ENCODE data around the gene PEAK1.
"Not testable (repeated sequence)": the region's sequence is repeated elsewhere in the genome, so short reads cannot be mapped to it uniquely, and the experiment has no call there.

PEAK1 gene

DNA sequence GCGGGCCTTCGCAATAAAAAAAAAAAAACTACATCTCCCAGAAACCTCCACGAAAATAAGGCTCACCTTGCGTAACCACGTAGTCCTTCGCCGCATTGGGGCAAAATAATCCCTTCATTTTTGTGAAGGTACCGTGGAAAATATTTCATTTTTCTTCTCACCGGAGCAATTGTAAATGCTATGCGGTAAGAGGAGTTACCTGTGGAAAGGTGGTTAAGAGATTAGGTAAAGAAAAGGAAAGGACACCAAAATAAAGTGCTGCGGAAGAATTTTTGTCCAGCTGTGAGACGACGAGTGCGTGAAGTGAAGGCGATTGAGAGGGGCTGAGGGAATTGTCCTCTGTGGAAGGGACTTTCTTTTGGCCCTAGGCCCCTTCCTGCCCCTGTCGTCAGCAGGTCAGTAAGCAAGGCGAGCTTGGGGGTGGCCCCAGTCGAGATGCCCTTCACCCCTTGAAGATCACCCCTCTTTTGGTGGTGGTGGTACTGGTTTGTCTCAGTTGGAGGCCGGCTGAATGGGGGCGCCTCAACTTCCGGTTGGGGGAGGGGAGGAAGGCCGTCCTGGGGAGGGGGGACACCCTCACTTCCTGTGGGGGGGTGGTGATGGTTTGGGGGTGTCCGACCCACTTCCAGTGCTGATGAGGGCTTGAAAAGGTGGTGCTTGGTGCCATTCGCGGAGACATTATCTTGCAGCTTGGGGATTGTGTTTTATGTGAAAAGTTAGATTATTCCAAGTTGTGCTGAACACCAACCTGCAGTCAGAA lies 886 bp upstream of the PEAK1 start, which contains the start of gene HMG20A:
Gene HMG20A (plus strand): TSS at position 279 of the 760 bp plus-strand sequence. CDS start 37,520 bp downstream, outside the sequence.
- peak; percentile 42 for ATAC-seq
- DNase-seq: peak; percentile 75

DNA sequence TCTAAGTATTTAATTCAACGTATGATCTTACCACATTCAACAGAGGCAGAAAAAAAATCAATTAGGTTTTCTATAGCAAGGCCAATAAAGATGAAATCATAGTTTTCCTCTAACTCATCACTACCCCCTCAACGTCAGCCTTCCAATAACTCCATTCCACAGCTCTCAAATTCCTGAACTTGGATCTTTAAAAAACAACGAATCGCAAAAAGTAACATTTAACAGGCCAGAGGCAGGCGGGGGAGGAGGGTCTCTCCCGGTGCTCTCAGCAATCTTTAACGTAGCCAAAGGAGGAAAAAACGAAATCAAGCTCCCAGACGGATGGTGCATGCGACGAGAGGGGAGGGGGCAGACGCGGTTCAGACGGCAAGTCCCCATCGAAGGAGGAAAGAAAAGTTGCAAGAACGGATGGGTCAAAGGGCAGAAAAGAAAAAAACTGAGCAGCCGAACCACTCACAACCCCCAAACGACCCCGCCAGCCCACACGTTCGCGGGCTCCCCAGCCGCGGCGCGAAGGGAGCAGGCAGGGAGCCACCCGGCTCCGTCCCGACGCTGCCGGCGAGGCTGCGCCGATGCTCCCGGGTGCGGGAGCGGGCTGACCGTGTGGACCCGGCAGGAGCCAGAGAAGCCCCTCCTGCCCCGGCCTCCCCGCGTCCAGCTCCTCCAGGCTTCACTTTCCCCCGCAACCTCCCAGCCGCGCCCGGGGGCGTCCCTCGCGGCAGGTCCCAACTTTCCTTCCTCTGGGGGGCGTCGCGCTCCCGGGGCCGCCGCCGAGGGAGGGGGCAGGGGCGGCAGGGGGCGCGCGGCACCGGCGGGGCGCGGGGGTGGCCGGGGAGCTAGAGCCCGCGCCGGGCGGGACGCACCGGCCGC lies 703 bp downstream of the PEAK1 start:
- peak; percentile 8 for ATAC-seq
- DNase-seq: peak; percentile 67

DNA sequence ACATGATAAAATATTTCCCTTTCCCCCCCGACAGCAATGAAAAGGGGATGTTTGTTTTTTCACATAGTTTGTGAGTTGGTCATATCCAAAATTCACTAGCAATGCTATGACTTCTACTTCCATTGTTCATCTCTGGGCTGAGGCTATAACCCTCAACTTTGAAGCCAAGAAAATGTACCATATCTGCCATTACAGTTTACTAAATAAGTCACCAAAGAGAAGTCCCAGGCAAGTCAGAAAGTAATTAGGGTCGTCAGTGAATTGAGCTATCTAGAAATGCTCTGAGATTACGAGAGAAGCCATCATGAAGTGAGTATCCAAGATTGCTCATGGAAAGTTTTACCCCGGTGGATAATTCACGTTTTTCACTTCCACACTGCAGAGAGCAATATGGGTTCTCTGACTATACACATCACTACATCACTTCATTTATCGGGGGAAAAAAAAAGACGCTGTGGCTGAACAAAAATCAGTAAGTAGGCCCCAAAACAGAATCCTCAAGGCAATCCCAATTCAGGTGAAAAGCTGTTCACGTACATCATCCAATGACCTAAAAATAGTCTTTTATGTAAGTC lies 1.4 kb downstream of the PEAK1 start:
- DNase-seq (no peak), ATAC-seq (no peak)

DNA sequence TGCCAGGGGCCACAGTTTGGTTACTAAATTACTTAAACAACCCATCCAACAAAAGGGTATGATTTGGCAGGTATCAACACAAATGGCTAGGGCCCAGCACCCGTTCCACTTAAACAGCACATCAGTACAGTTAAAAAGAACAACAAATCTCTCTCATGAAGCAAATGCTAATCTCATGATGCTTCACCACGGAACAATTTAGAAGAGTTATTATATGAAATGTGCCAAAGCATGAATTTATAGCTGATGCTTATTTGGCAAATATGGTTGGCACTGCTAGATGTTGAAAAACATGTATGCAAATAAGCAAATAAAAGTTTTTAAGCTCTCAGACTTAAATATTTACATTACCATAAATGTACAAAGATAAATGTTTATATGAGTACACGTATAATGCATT lies 2.3 kb downstream of the PEAK1 start:
- no peak for ATAC-seq
- DNase-seq: no peak

DNA sequence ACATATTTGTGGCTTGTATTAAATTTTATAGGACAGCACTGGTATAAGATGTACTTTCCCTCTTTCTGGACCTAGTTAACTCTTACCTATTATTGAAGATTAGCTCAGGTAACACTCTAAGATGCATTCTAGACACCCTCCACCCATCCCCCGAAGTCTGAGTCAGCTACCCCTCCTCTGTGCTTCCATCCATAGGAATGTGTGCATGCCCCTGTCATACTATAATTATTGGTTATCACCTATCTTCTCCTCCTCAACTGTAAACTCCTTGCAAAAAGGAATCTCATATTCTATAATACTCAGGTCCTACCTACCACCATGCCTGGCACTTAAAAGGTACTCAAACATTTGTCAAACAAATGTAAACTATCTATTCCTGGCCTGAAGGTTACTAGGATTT lies 3.0 kb downstream of the PEAK1 start:
- ATAC-seq: no peak
- no peak for DNase-seq

DNA sequence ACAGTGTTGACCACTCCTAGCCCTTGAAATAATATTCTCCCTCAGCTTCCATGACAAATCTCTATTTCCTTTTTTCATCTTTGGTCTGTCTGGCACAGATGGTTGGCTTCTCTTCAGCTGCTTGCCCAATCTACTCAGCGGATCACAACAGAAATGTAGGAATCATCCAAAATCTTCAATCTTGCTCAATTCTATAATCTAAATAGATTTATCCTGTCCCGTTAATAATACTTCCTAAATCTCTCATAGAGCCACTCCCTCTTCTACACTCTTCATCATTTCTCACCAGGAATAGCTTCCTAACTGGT lies 3.8 kb downstream of the PEAK1 start:
- ATAC-seq: no peak
- DNase-seq: no peak

DNA sequence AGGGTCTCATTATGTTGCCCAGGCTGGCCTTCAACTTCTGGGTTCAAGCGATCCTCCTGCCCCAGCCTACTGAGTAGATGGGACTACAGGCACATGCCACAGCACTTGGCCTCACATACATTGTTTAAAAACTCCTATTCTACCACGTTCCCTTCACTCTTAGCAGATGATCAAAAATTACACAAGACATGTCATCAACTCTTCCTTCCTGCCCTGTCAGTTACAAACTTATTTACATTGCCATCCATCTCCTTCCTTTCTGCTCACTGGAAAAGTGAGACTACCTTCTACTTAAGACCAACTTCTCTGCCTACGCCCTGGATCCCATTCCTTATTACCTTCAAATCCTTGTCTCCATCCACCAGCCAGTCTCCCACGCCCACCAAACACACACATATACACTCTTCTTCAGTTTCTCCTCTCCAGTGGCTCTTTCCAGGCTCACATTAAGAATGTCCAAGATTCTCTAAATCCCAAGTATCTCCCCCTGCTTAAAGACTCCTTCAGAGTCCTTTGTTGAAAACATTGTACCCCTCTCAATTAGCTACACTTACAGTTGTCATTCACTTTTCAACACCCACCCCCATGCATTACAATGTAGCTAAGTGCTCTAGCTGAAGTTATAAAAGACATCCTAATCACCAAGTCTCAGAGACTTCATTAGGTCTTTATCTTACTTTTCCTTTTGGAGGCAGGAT lies 4.3 kb downstream of the PEAK1 start:
- DNase-seq (no peak), ATAC-seq (no peak)

DNA sequence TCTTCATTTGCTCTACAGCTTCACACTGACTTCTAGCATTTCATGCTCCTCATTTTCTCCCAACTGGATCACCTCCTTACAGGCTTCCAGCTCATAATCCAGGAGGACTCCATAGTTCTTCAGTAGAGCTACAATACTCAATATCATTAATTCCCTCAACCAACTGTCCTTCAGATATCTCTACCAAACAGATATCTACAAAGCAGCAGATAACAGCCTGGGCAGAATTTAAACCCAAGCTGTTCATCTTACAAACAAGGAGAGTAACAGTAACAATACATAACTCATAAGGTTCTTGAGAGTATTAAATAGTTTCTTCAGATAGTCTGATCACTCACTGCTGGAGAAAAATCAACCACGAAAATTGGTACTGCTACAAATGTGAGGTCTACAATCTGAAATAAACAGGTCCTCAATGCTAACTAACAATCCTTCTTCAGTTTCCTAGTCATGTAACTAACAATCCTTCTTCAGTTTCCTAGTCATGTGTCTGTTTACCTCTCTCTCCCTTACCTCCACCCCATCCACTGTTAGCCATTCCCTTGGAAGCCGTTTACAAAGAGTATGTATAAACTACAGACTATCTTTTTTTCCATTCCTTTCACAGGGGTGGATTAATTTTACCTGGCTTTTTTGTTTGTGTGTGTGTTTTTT lies 5.0 kb downstream of the PEAK1 start:
- ATAC-seq (no peak), DNase-seq (no peak)

DNA sequence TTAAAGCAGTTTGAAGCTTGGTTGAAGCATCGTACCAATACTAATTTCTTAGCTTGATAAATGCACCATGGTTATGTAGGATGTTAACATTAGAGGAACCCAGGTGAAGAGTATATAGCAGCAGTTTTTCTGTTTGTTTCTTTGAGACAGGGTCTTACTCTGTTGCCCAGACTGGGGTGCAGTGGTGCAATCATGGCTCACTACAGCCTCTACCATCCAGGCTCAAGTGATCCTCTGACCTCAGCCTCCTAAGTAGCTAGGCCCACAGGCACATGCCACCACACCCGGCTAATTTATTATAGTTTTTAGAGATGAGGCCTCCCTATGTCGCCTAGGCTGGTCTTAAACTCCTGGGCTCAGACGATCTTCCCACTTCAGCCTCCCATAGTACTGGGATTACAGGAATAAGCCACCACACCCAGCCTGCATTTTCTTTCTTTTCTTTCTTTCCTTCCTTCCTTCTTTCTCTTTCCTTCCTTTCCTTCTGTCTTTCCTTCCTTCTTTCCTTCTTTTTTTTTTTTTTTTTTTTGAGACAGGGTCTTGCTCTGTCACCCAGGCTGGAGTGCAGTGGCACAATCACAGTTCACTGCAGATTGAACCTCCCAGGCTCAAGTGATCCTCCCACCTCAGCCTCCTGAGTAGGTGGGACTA lies 6.1 kb downstream of the PEAK1 start:
- ATAC-seq (no peak), DNase-seq (no peak)

DNA sequence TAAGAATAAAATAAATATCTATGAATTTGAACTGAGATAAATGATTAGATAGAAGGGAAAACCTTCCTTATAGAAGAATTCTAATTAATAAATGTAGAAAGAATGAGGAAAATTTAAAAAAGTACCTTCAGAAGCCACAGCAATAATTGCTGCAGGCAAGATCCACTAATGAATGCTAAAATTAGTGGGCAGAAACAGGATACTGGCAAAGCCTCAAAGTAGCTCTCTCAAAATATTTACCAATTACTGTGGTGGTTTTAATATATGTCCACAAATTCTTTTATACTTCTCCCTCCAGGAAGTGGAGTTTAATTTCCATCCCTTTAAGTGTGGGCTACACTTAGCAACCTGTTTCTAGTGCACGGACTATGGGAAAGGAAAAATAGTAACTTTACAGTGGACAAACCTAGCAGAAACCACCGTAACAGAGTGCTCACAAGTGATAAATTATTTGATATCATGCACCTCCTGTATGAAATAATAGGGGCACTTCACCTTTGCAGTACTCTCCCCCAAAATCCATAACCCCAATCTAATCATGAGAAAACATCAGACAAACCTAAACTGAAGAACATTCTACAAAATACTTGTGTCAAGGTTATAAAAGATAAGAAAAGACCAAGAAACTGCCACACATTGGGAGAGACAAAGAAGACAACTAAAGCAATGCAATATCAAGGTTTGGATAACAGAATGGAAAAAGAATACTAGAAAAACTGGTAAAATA lies 6.8 kb downstream of the PEAK1 start:
- no peak for ATAC-seq
- DNase-seq: no peak

DNA sequence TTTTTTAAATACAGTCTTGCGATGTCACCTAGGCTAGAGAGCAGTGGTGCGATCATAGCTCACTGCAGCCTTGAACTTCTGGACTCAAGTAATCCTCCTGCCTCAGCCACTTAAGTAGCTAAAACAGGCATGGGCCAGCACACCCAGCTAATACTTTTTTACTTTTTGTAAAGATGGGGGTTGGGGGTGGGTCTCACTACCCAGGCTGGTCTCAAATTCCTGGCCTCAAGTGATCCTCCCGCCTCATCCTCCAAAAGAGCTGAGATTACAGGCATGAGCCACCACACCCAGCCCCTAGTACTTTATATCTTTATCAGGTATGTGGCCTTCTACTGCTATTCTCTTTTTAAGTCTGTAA lies 8.3 kb downstream of the PEAK1 start:
- no peak for DNase-seq
- ATAC-seq: no peak

DNA sequence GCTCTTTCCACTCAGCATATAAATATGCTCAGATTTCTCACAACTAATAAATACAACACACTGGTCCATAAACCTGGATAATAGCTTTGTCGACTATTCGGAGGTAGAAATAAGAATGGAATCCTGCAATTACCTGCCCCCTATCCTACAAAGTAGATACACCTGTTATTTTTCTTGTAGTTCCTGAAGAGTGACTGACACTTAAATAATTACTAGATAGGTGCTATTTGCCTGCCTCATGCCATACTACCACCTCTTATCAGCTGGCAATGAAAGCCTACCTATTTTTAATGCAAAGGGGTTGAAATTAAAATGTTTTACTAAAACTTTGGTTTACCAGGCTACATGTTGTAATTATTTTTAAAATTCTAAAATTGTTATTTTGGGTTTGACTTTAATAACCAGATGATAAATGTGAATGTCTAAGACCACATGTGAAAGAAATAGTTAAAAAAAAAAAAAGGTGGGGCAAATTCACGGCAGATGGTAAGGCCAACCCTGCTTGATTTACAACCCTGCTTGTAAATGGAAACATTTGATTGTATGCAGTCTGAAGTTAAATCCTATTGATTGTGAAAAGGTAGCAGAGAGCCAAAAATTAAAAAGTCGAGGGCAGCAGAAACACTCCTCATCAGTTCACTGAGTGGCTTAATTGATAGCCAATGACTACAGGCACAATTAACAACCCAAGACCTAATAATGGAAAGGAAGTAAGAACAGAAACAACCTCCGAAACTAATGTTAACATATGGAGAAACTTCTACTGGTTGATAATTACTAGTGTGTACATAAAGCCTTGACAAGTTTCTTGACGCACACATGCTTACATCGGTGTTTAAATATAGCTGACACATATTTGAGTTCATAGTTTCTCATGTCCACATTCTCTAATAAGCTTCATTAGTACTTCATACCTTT lies 8.9 kb downstream of the PEAK1 start:
- DNase-seq: no peak
- ATAC-seq: no peak

DNA sequence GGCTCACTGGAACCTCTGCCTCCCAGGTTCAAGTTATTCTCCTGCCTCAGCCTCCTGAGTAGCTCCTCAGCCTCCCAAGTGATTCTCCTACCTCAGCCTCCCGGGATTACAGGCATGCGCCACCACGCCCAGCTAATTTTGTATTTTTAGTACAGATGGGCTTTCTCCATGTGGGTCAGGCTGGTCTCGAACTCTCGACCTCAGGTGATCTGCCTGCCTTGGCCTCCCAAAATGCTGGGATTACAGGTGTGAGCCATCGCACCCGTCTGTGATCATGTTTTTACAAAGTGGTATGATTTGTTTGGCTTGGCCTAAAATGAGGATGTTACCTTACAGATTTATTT lies 9.8 kb downstream of the PEAK1 start:
- not testable (repeated sequence) for ATAC-seq

DNA sequence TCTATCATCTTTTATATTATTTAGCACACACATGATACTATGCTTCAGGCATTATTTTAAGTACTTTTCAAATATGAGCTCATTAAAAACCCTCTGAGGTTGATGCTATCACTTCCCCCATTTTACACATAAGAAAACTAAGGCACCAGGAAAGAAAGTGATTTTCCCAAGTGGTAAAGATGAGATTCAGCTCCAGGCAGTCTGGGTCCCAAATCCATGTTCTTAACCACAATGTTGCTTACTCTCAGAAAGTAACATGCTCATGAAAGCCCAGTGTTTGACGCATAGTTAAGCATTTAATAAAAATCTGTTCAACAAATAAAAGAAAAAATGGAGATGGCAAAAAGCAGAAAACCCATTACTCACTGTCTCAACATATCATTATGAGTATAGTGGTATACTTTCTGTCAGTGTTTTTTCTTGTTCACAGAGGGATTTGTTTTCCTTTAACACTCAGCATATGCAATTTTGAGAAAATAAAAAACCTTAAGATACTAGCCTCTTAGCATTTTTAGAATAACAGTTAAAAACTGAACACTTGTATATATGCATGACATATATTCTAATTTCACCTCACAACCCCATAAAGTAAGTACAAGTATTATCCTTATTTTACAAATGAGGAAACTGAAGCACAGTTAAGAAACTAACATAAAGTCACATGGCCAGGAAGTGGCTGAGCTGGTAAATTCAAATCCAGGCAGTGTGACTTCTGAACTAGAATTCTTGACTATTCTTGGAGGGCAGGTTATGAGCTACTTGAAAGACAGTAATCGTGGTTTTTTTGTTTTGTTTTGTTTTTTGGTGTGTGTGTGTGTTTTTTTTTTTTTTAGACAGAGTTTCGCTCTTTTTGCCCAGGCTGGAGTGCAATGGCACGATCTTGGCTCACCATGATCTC lies 10.4 kb downstream of the PEAK1 start:
- no peak for DNase-seq

More for the DNA sequence above, 9.8 kb downstream of the PEAK1 start:
- DNase-seq: not testable (repeated sequence)

DNA sequence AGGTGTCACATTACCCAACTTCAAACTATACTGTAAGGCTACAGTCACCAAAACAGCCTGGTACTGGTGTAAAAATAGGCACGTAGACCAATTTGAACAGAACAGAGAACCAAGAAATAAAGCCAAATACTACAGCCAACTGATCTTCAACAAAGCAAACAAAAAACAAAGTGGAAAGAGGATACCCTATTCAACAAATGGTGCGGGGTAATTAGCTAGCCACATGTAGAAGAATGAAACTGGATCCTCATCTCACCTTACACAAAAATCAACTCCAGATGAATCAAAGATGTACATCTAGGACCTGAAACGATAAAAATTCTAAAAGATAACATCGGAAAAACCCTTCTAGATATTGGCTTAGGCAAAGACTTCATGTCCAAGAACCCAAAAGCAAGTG lies 13.1 kb downstream of the PEAK1 start:
- DNase-seq (no peak), ATAC-seq (no peak)

More for the DNA sequence above, 10.4 kb downstream of the PEAK1 start:
- peak; percentile 76 for ATAC-seq

DNA sequence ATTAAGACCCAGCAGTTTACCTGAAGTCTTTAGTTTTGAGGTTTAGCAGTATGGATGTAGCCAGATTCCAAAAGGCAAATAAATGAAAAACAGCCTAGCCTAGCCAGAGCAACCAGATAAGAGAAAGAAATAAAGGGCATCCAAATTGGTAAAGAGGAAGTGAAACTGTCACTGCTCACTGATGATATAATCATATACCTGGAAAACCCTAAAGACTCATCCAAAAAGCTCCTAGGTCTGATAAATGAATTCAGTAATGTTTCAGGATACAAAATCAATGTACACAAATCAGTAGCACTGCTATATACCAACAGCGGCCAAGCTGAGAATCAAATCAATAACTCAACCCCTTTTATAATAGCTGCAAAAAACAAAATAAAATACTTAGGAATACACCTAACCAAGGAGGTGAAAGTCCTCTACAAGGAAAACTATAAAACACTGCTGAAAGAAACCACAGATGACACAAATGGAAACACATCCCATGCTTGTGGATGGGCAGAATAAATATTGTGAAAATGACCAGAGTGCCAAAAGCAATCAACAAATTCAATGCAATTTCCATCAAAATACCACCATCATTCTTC lies 13.6 kb downstream of the PEAK1 start:
- DNase-seq, ATAC-seq: not testable (repeated sequence)

DNA sequence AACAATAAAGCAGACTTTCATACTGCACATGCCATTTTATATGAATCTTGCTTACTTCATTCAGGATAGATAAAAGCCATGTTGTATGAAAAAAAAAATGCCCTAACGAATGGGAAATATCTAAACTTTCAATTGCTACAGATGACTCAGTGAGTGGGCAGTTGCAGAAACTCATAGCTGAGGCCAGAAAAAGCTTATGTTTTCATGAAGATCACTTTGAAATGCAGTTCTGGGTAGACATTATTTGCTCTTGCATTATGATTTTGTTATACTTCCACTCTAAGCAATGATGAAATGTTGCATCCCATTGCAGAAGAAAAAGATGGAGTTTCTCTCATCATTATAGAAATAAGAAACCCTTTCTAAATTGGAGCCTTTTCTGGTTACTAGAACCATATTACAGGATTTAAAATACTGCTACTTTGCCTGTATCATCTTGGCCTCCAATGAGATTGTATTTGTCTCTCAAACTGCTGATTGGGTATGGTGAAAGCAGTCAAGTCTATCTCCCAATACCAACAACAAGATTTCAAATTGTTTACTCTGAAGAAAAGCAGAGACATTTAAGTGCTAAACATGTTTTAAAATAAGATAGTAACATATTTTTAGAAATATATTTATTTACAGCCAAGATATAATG lies 17.0 kb downstream of the PEAK1 start:
- no peak for DNase-seq
- peak; percentile 73 for ATAC-seq

DNA sequence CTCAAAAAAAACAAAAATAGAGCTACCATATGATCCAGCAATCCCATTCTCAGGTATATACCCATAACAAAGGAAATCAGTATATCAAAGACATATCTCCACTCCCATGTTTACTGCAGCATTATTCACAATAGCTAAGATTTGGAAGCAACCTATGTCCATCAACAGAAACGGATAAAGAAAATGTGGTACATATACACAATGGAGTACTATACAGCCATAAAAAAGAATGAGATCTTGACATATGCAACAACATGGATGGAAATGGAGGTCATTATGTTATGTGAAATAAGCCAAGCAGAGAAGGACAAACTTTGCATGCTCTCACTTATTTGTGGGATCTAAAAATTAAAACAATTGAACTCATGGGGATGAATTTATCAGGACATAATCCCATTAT lies 19.6 kb downstream of the PEAK1 start:
- DNase-seq (no peak), ATAC-seq (no peak)

Data from stimulated activated naive CD8-positive, alpha-beta T cell treated with anti-CD3 and anti-CD28 coated beads, Interleukin-15, Interleukin-2, amounts not matched to agents 100 U/mL and 50 U/mL, for 24 hours (primary cell).